ENCODE measurements around the gene MITF. TPM values are rescaled to one million over a fixed set of nuclear protein-coding genes. Genes with fewer than 3 reads are reported as not detected.

MITF gene
- total RNA-seq, 1 donor = 11.6 TPM

GRCh38 chr3:69755795-69756194, 16.5 kb downstream of the MITF start:
- Histone ChIP-seq H3K27ac (ENCODE audit: low read depth, low read length) (no peak overlapping the region), H2AFZ (ENCODE audit: low read length) (no peak overlapping the region), H4K20me1 (ENCODE audit: insufficient read depth, low read length) (no peaks in the 10 kb centered on the region), H3K4me3 (ENCODE audit: insufficient read depth, low read length) (no peak overlapping the region), H3K36me3 (ENCODE audit: insufficient read depth, low read length) (no peaks in the 10 kb centered on the region), H3K9me3 (ENCODE audit: low read depth, low read length) (peaks cover 2% of the 10 kb centered on the region), H3K27me3 (ENCODE audit: insufficient read depth, low read length) (no peaks in the 10 kb centered on the region), H3K4me2 (ENCODE audit: insufficient read depth, low read length) (no peak overlapping the region), H3K79me2 (ENCODE audit: insufficient read depth, low read length) (no peaks in the 10 kb centered on the region), H3K4me1 (ENCODE audit: insufficient read depth, low read length) (no peaks in the 10 kb centered on the region)
- no peak for TF ChIP-seq CTCF (IDR thresholded peaks at IDR 0.05; ENCODE audit: extremely low read depth, low read depth, low read length)
- no peak for DNase-seq (ENCODE audit: insufficient read length, low spot score, missing footprints)

GRCh38 chr3:69761896-69762767, 22.9 kb downstream of the MITF start:
- H3K79me2 ChIP-seq (ENCODE audit: insufficient read depth, low read length) = no peaks in the 10 kb centered on the region
- H3K4me2 ChIP-seq (ENCODE audit: insufficient read depth, low read length) = peak overlapping the region; percentile 59
- H3K4me1 ChIP-seq (ENCODE audit: insufficient read depth, low read length) = peaks cover 37% of the 10 kb centered on the region
- peak overlapping the region; percentile 18 for H3K4me3 ChIP-seq (ENCODE audit: insufficient read depth, low read length)
- TF ChIP-seq CTCF (IDR thresholded peaks at IDR 0.05; ENCODE audit: extremely low read depth, low read depth, low read length) = no peak
- no peaks in the 10 kb centered on the region for H3K9me3 ChIP-seq (ENCODE audit: low read depth, low read length)
- no peaks in the 10 kb centered on the region for H3K27me3 ChIP-seq (ENCODE audit: insufficient read depth, low read length)
- H3K27ac ChIP-seq (ENCODE audit: low read depth, low read length) = peak overlapping the region; percentile 68
- H4K20me1 ChIP-seq (ENCODE audit: insufficient read depth, low read length) = no peaks in the 10 kb centered on the region
- H2AFZ ChIP-seq (ENCODE audit: low read length) = no peak overlapping the region
- no peaks in the 10 kb centered on the region for H3K36me3 ChIP-seq (ENCODE audit: insufficient read depth, low read length)
- DNase-seq (ENCODE audit: insufficient read length, low spot score, missing footprints) = no peak

GRCh38 chr3:69762768-69763229, 23.5 kb downstream of the MITF start:
- no peak for TF ChIP-seq CTCF (IDR thresholded peaks at IDR 0.05; ENCODE audit: extremely low read depth, low read depth, low read length)
- no peak for DNase-seq (ENCODE audit: insufficient read length, low spot score, missing footprints)
- H3K27ac ChIP-seq (ENCODE audit: low read depth, low read length) = peak overlapping the region; percentile 68
- H2AFZ ChIP-seq (ENCODE audit: low read length) = no peak overlapping the region
- no peaks in the 10 kb centered on the region for H3K27me3 ChIP-seq (ENCODE audit: insufficient read depth, low read length)
- H4K20me1 ChIP-seq (ENCODE audit: insufficient read depth, low read length) = no peaks in the 10 kb centered on the region
- peak overlapping the region; percentile 18 for H3K4me3 ChIP-seq (ENCODE audit: insufficient read depth, low read length)
- no peaks in the 10 kb centered on the region for H3K79me2 ChIP-seq (ENCODE audit: insufficient read depth, low read length)
- no peaks in the 10 kb centered on the region for H3K36me3 ChIP-seq (ENCODE audit: insufficient read depth, low read length)
- no peaks in the 10 kb centered on the region for H3K9me3 ChIP-seq (ENCODE audit: low read depth, low read length)
- H3K4me2 ChIP-seq (ENCODE audit: insufficient read depth, low read length) = peak overlapping the region; percentile 59
- H3K4me1 ChIP-seq (ENCODE audit: insufficient read depth, low read length) = peaks cover 37% of the 10 kb centered on the region

GRCh38 chr3:69763458-69763857, 24.2 kb downstream of the MITF start:
- Histone ChIP-seq H3K4me3 (ENCODE audit: insufficient read depth, low read length) (no peak overlapping the region), H3K4me2 (ENCODE audit: insufficient read depth, low read length) (no peak overlapping the region), H3K27ac (ENCODE audit: low read depth, low read length) (no peak overlapping the region), H3K79me2 (ENCODE audit: insufficient read depth, low read length) (no peaks in the 10 kb centered on the region), H3K36me3 (ENCODE audit: insufficient read depth, low read length) (no peaks in the 10 kb centered on the region), H2AFZ (ENCODE audit: low read length) (no peak overlapping the region), H4K20me1 (ENCODE audit: insufficient read depth, low read length) (no peaks in the 10 kb centered on the region), H3K4me1 (ENCODE audit: insufficient read depth, low read length) (peaks cover 37% of the 10 kb centered on the region), H3K9me3 (ENCODE audit: low read depth, low read length) (no peaks in the 10 kb centered on the region), H3K27me3 (ENCODE audit: insufficient read depth, low read length) (no peaks in the 10 kb centered on the region)
- DNase-seq (ENCODE audit: insufficient read length, low spot score, missing footprints) = no peak
- no peak for TF ChIP-seq CTCF (IDR thresholded peaks at IDR 0.05; ENCODE audit: extremely low read depth, low read depth, low read length)

Data from osteoblast (primary cell).